ENCODE results near the gene SIVA1.
A peak's percentile ranks its signal among the peaks of the same experiment; 100 is the strongest.

- TF ChIP-seq POLR2A (IDR thresholded peaks at IDR 0.05; ENCODE audit: low read length) (peak; percentile 76), GATA1 (IDR thresholded peaks at IDR 0.05; ENCODE audit: low read depth, low read length) (no peak)
Measured at GRCh38 chr14:104752423-104752734, 568 bp upstream of the SIVA1 start.

All from erythroblast (primary cell).